NCI-H2081 (cell line): Measurements from ENCODE around the gene ARID5B.

Source experiments
- DNase-seq, 2 experiments: peaks; one replicate each; lab custom pipeline; 2025; lab: John Stamatoyannopoulos, UW

ARID5B gene

GRCh38 chr10:61941202-61941681 lies 39.7 kb downstream of the ARID5B start:
- DNase-seq, result no peak

- no peak for DNase-seq
Observed at GRCh38 chr10:61942604-61943461, 41.3 kb downstream of the ARID5B start.

- no peak for DNase-seq
Observed at GRCh38 chr10:61943674-61944378, 42.3 kb downstream of the ARID5B start.

- DNase-seq, result no peak
Observed at GRCh38 chr10:61944410-61945147, 43.1 kb downstream of the ARID5B start.

- DNase-seq, result no peak
Observed at GRCh38 chr10:61949687-61950086, 48.2 kb downstream of the ARID5B start.

- no peak for DNase-seq
Observed at GRCh38 chr10:61950449-61951143, 49.1 kb downstream of the ARID5B start.

GRCh38 chr10:61951144-61951483 lies 49.6 kb downstream of the ARID5B start:
- DNase-seq, result peak in 1 of 2 experiments; percentile 5

GRCh38 chr10:61952028-61952674 lies 50.7 kb downstream of the ARID5B start:
- DNase-seq, result no peak

- DNase-seq, result no peak
Observed at GRCh38 chr10:61953183-61953582, 51.7 kb downstream of the ARID5B start.

- no peak for DNase-seq
Observed at GRCh38 chr10:61957806-61958205, 56.3 kb downstream of the ARID5B start.

GRCh38 chr10:61958311-61958710 lies 56.8 kb downstream of the ARID5B start:
- no peak for DNase-seq

GRCh38 chr10:61958805-61959204 lies 57.3 kb downstream of the ARID5B start:
- no peak for DNase-seq

- no peak for DNase-seq
Observed at GRCh38 chr10:61959814-61960213, 58.3 kb downstream of the ARID5B start.

GRCh38 chr10:61960396-61961120 lies 59.1 kb downstream of the ARID5B start:
- DNase-seq, result no peak

- no peak for DNase-seq
Observed at GRCh38 chr10:61961278-61961677, 59.8 kb downstream of the ARID5B start.

- no peak for DNase-seq
Observed at GRCh38 chr10:61962971-61963370, 61.5 kb downstream of the ARID5B start.

- DNase-seq, result no peak
Observed at GRCh38 chr10:61963669-61964058, 62.2 kb downstream of the ARID5B start.

- DNase-seq, result no peak
Observed at GRCh38 chr10:61964059-61964709, 62.7 kb downstream of the ARID5B start.

- DNase-seq, result no peak
Observed at GRCh38 chr10:61964949-61965702, 63.6 kb downstream of the ARID5B start.
